ENCODE measurements around the gene SRPX.

The SRPX gene

DNA sequence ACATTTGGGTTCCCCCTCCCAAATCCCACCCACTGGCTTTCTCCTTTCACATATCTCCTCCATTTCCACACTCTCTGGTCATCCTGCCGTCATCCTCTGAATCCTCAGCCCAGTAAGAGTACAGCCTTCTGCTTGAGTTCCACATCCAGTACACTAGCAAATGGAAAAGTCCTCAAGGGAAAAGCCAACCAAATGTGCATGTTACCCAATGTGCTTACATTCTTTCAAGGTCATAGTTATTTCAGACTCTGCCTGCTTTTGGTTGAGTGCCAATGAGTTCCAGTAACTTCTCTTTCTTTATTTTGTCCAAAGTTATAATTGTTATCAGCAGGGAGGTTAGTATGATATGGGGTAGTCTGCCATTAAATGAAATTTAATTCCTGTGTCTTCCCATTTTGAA lies 78.1 kb downstream of the SRPX start:
- Histone ChIP-seq H3K79me2 (ENCODE audit: insufficient read depth, low read length) (no peaks in the 10 kb centered on the region), H3K36me3 (ENCODE audit: low read length) (no peaks in the 10 kb centered on the region), H3K9me3 (ENCODE audit: insufficient read depth, low read length) (no peaks in the 10 kb centered on the region), H3K4me2 (ENCODE audit: low read depth, low read length, poor library complexity, severe bottlenecking) (no peak overlapping the region), H3F3A (ENCODE audit: insufficient read depth) (no peaks in the 10 kb centered on the region), H4K20me1 (ENCODE audit: low read depth, low read length) (no peaks in the 10 kb centered on the region), H3K27me3 (ENCODE audit: low read length) (no peaks in the 10 kb centered on the region), H3K4me3 (ENCODE audit: insufficient read depth, low read length, poor library complexity, severe bottlenecking) (no peak overlapping the region), H3K9ac (ENCODE audit: low read length) (no peak overlapping the region), H3K9me2 (replicated peaks; ENCODE audit: insufficient read depth, low read length) (no peaks in the 10 kb centered on the region), H2AFZ (ENCODE audit: low read depth, low read length, severe bottlenecking) (no peak overlapping the region), H3K27ac (ENCODE audit: low read depth, low read length) (no peak overlapping the region)
- TF ChIP-seq, protein P1, sequence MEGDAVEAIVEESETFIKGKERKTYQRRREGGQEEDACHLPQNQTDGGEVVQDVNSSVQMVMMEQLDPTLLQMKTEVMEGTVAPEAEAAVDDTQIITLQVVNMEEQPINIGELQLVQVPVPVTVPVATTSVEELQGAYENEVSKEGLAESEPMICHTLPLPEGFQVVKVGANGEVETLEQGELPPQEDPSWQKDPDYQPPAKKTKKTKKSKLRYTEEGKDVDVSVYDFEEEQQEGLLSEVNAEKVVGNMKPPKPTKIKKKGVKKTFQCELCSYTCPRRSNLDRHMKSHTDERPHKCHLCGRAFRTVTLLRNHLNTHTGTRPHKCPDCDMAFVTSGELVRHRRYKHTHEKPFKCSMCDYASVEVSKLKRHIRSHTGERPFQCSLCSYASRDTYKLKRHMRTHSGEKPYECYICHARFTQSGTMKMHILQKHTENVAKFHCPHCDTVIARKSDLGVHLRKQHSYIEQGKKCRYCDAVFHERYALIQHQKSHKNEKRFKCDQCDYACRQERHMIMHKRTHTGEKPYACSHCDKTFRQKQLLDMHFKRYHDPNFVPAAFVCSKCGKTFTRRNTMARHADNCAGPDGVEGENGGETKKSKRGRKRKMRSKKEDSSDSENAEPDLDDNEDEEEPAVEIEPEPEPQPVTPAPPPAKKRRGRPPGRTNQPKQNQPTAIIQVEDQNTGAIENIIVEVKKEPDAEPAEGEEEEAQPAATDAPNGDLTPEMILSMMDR (IDR thresholded peaks at IDR 0.05; ENCODE audit: insufficient read depth, low read length, poor library complexity, severe bottlenecking) = no peak

DNA sequence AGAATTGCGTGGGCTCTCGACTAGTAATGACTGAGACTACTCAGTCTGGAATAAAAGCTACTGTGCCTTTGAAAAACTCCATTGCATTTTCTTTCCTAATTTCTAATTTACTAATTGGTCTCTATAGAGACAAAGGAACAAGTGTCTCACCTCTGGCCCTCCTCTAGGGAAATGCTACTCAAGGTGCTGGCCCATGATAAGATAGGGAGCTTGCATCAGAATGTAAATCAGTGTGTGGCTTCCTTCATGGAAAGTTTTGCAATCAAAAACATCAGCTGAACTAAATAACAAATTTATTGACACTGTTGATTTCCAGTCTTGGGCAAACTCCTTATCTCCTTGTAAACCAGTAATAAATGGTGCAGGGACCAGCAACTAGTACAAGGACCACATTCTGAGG lies 81.8 kb downstream of the SRPX start:
- no peak overlapping the region for H3K9ac ChIP-seq (ENCODE audit: low read length)
- H3K9me2 ChIP-seq (replicated peaks; ENCODE audit: insufficient read depth, low read length) = no peaks in the 10 kb centered on the region
- no peaks in the 10 kb centered on the region for H3F3A ChIP-seq (ENCODE audit: insufficient read depth)
- no peaks in the 10 kb centered on the region for H4K20me1 ChIP-seq (ENCODE audit: low read depth, low read length)
- no peak overlapping the region for H3K27ac ChIP-seq (ENCODE audit: low read depth, low read length)
- H3K79me2 ChIP-seq (ENCODE audit: insufficient read depth, low read length) = no peaks in the 10 kb centered on the region
- TF ChIP-seq, protein P1 (IDR thresholded peaks at IDR 0.05; ENCODE audit: insufficient read depth, low read length, poor library complexity, severe bottlenecking) = no peak
- TF ChIP-seq EZH2phosphoT487 (conservative IDR thresholded peaks at IDR 0.05; ENCODE audit: low read length) = no peak
- H3K4me3 ChIP-seq (ENCODE audit: insufficient read depth, low read length, poor library complexity, severe bottlenecking) = no peak overlapping the region
- H2AFZ ChIP-seq (ENCODE audit: low read depth, low read length, severe bottlenecking) = no peak overlapping the region
- H3K4me2 ChIP-seq (ENCODE audit: low read depth, low read length, poor library complexity, severe bottlenecking) = no peak overlapping the region
- no peaks in the 10 kb centered on the region for H3K27me3 ChIP-seq (ENCODE audit: low read length)
- H3K36me3 ChIP-seq (ENCODE audit: low read length) = no peaks in the 10 kb centered on the region
- H3K9me3 ChIP-seq (ENCODE audit: insufficient read depth, low read length) = no peaks in the 10 kb centered on the region

DNA sequence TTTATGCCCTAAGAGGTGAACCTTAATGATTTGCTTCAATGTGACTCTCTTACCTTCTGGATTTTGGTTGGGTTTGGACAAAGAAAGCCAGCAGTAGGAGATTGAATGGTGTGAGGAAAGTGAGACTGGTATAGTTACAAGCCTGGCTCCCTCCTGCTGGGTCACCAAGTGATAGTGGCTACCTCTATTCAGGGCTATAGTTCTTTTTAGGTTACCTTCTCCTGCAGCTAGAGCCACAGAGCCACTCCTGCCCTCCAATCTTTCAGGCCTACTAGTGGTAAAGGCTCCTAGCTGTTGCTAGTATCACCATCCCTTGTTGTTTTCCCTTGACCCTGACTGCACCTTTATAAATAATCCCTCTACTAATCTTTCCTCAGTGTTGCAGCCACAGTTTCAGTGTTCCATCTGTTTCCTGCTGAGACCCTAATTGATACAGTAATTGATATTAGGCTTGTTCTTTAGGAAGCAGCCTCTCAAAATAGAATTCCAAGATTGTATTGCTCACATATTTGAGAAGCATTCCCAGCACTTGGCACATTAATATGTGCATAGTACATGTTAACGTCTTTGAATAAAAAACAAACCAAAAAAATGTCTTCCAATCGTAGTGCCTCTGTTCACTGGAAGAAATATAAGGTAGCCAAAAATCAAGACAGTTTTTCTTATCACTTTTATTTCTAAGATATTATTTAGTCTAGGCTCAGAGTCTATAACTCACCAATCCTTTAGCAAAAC lies 82.3 kb downstream of the SRPX start:
- H3K27ac ChIP-seq (ENCODE audit: low read depth, low read length) = no peak overlapping the region
- H4K20me1 ChIP-seq (ENCODE audit: low read depth, low read length) = no peaks in the 10 kb centered on the region
- H3K27me3 ChIP-seq (ENCODE audit: low read length) = no peaks in the 10 kb centered on the region
- no peak overlapping the region for H2AFZ ChIP-seq (ENCODE audit: low read depth, low read length, severe bottlenecking)
- H3K4me2 ChIP-seq (ENCODE audit: low read depth, low read length, poor library complexity, severe bottlenecking) = no peak overlapping the region
- H3K4me3 ChIP-seq (ENCODE audit: insufficient read depth, low read length, poor library complexity, severe bottlenecking) = no peak overlapping the region
- no peaks in the 10 kb centered on the region for H3K9me3 ChIP-seq (ENCODE audit: insufficient read depth, low read length)
- no peak overlapping the region for H3K9ac ChIP-seq (ENCODE audit: low read length)
- H3K79me2 ChIP-seq (ENCODE audit: insufficient read depth, low read length) = no peaks in the 10 kb centered on the region
- TF ChIP-seq, protein P1 (IDR thresholded peaks at IDR 0.05; ENCODE audit: insufficient read depth, low read length, poor library complexity, severe bottlenecking) = no peak
- no peak for TF ChIP-seq EZH2phosphoT487 (conservative IDR thresholded peaks at IDR 0.05; ENCODE audit: low read length)
- H3K9me2 ChIP-seq (replicated peaks; ENCODE audit: insufficient read depth, low read length) = no peaks in the 10 kb centered on the region
- no peaks in the 10 kb centered on the region for H3K36me3 ChIP-seq (ENCODE audit: low read length)
- H3F3A ChIP-seq (ENCODE audit: insufficient read depth) = no peaks in the 10 kb centered on the region
